SK-N-SH treated with all-trans-retinoic acid at 6 μM for 48 hours (cell line): Measurements from ENCODE around the gene CUL7.

Experiments used
- GLIS3 ChIP-seq: fragments of 250-450 bp; sonication (Bioruptor Pico); IDR thresholded peaks from 2 replicates; pipeline ENCODE4 v1.5.0; 2020; ENCODE audit warnings: mild to moderate bottlenecking, moderate library complexity
- PATZ1 ChIP-seq: fragments of 250-450 bp; sonication (Bioruptor Pico); IDR thresholded peaks from 2 replicates; pipeline ENCODE4 v1.8.0; 2020; ENCODE audit warnings: mild to moderate bottlenecking, moderate library complexity, borderline replicate concordance
- TCF4 ChIP-seq: fragments of 250-450 bp; sonication (Bioruptor Pico); IDR thresholded peaks from 2 replicates; pipeline ENCODE4 v1.8.0; 2021; ENCODE audit warnings: mild to moderate bottlenecking, moderate library complexity, borderline replicate concordance
- ZC3H10 ChIP-seq: fragments of 250-450 bp; sonication (Bioruptor Pico); IDR thresholded peaks from 2 replicates; pipeline ENCODE4 v1.5.1; 2021; ENCODE audit warnings: mild to moderate bottlenecking, moderate library complexity
- ZNF8 ChIP-seq: fragments of 450-650 bp; formaldehyde crosslinking; IDR thresholded peaks from 2 replicates; pipeline ENCODE4 v1.5.0; 2020; ENCODE audit warnings: mild to moderate bottlenecking, moderate library complexity

GRCh38 chr6:43035495-43036194, 18.0 kb downstream of the CUL7 start:
- TF ChIP-seq TCF4 (no peak), GLIS3 (no peak), ZNF8 (CRISPR knock-in tag) (no peak), ZC3H10 (CRISPR knock-in tag) (no peak), PATZ1 (no peak)
